GM18517 (cell line): ENCODE results near the gene HEATR5A.
"Not testable (repeated sequence)": the region's sequence is repeated elsewhere in the genome, so short reads cannot be mapped to it uniquely, and the experiment has no call there.

Experiments used
- ATAC-seq: cut with Tn5 transposase; IDR thresholded peaks from one replicate; pipeline ENCODE4 v1.9.1; 2021; ENCODE audit warnings: mild to moderate bottlenecking, moderate library complexity; ENCODE audit not compliant: unreplicated experiment

Gene HEATR5A

DNA sequence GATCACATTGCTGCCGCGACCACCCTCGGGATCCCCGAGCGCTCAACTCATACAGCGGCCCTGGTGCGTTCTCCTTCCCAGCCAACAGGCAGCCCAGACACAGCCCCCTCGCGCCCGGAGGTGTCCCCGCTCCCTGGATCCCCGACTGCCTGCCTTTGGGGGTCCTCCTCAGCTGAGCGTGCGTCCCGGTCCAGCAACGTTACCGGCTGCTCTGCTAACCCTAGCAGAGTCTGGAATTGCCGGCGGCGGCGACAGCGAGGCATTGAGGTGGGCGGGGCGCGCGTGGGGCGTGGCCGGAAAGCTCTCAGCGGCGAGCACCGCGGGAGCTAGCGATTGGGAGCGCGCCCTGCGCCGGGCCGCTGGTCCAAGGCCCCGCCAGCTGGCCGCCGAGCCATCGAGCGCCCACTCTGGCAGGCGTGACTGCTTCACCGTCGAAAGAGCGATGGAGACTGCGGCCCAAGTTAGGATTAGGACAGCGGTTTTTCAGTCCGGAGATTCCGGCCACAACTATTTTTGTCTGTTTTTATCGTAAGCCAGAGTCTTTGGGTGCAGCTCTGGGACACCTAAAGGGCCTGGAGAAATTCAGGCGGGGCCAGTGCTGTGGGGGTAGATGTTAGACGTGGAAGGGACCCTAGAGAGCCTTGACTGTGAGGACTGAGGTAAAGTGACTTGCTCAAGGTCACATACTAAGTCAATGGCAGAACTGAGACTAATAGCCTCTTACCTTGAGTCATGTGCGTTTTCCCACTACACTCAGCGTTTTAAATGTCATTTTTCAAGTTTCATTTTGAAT, at the start of gene HEATR5A:
HEATR5A (minus strand) TSS at position 232 of the 793 bp plus-strand sequence. CDS start 17,575 bp downstream, outside the sequence.
- peak; percentile 97 for ATAC-seq

DNA sequence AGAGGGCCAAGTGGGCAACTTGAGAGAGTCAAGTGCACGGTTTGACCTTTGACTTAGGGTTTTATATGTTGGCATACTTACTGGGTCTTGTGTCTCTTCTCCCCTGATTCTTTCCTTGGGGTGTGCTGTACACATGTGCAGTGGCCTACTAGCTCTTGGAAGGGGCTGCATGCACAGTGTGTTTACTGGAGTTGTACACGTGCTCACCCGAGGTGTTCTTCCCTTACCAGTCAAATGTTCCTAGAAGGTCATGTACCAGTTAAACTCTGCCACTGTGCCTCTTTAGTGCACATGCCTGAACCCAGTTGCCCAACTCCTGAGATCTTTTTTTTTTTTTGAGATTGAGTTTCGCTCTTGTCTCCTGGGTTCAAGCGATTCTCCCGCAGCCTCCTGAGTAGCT, 46.2 kb upstream of the HEATR5A start:
- no peak for ATAC-seq

DNA sequence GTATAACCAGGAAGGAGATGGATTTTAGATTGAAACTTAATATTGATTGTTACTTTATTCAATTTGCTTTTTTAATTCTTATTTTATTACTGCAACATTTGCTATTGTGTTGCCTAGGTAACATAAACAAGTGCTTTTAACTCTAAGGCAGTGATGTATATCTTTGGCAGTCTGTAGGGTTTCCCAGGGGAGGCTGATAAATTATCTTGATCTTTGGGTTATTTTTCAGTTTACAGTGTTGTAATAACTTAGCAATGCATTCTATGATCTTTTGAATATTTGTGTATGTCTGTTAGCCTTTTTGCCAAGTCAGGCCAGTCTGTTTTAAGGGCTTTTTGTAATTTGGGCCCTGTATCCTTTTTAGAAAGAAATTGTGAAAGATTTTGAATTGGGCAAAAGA, 44.8 kb upstream of the HEATR5A start:
- no peak for ATAC-seq

DNA sequence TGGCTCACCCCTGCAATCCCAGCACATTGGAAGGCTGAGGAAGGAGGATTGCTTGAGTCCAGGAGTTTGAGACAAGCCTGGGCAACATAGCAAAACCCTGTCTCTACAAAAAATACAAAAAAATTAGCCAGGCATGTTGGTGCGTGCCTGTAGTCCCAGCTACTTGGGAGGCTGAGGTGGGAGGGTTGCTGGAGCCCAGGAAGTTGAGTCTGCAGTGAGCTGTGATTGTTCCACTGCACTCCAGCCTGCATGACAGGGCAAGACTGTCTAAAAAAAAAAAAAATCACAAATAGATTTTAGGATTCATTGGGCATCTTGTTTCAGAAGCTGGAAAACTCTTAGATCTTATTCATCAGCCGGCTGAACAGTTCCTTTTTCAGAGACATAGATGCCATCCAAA, 42.1 kb upstream of the HEATR5A start:
- not testable (repeated sequence) for ATAC-seq

DNA sequence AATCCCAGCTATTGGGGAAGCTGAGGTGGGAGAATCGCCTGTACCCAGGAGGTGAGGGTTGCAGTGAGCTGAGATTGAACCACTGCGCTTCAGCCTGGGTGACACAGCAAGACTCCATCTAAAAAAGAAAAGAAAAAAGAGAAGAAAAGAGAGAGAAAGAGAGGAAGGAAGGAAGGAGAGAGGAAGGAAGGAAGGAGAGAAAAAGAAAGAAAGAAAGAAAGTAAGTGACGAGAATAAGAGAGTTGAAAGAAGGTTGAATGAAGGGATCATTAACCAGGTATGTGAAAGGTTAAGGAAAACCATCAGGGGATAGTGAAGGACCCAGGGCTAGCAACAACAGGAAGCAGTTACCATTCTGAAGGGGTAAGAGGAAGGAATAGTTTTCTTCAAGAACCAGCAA, 41.2 kb upstream of the HEATR5A start:
- ATAC-seq, result no peak

DNA sequence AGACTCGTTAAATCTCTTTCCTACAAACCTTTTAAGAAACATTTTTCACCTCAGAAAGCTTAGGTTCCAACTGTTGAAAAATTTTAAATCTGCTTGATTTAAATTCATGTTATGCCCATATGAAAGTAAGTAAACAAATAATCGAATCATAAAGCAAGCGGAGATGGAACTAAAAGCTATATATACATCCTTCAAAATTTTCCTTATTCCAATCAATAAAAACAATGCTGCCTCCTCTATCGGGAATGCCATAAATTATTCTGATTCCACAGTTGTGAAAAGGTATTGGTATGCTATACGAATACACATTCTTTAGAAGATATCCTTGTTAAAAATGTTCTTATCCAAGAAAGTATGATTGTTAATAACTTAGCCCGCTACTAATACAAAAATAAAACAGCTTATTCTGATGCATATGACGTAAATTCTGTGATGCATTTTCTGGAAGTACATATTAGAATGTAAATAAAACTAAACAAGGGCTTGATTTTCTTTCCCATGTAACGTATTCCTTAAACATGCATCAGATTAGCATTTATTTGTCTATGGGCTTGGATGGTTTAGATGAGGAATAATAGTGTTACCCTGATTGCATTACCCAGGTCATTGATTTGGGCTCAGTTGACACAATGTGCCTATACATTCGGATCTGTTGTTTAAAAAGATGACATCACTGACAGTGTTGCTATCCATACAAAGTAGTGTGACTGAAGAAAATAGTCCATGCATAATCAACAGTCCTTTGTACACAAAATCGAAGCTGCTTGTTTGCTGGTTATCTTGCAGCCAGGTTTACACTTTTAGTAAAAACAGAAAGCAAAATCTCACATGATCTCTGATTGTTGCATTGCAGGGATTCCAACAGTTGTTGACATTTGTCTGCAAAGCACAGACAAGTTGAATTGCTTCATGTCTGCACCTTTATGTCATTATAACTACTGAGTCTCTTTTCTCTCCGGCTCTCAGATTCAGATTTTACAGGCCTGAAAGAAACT, 37.6 kb upstream of the HEATR5A start:
- ATAC-seq, result no peak

DNA sequence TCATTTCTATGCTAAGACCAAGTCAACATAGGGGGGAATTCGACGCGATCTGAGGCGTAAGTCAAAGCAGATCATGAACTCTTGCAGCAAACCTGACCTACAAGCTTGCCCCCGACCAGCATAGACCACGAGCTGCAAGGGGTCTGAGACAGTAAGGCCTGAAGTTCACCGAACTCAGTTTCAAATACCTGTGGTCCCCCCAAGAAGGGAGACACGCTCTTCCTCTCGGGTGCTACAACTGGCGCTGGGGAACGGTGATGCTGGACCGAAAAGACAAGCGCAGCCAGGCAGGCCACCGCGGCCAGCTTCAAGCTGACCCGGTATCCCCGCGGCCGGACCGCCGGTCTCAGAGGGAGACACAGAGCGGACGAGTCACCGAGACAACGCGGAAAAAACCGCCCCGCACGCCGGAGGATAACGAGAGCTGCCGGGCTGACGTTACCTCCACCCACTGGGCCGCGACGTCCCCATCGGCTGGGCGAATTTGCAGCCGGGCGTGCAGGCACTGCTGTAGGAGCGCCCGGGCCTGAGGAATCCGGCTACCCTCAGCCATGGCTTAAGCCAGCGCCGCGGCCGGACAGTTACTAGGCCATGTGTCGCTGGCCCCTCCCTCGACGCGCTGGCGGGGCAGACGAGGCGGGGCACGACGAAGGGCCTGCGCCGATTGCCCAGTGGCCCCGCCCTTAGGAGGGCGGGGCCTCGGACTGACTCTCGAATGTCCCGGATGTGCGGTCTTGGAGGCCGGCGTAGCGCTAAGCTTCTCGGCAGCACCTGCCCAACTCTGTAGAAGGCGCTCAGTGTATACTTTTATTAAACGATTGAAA, 36.7 kb upstream of the HEATR5A start, which contains the start of gene DTD2:
DTD2 (minus strand) TSS at position 666 of the 824 bp plus-strand sequence; CDS start at position 553, 113 bp downstream.
- peak; percentile 94 for ATAC-seq

DNA sequence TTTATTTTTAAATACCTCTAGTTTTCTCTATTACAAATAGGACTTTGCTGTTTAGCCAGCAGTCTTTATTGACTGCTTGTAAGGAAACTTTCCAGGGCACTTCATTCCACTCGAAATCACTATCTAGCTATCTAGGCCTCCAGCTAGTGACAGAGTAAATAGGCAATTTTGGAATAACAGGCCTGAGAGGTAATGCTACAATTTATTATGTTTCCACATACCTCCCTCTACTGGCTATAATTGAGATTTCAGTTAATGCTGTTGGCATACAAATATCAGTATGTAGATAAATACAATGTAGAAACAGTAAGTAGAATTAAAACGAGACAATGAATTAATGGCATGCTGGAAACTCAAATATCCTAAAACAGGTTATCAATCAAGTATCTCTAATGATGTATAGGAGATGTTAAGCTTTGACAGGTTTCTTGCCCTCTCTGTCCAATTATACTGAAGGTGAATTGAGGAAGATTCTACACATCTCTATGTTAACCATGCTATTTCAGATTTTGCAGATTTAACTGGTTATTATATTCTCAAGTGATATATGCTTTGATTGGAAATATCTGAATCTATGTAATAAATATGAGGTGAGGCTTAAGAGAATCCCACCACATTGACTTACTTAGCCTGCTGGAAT, 29.7 kb upstream of the HEATR5A start:
- peak; percentile 75 for ATAC-seq

DNA sequence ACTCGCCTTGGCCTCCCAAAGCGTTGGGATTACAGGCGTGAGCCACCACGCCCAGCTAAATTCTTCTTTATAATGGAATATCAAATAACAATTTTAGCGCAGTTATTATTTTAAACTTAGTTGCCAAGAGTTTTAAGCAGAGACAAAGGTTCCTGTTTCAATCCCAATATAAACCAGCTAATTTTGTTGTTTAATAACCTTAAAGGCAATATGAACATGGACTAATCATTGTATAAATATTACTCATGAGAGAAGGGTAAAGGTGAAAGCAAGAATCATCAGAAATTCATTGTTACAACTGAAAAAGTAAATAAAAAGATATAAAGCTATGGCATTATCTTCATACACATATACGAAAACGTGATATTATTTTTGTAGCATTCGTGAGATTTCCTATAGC, 28.8 kb upstream of the HEATR5A start:
- ATAC-seq, result no peak

DNA sequence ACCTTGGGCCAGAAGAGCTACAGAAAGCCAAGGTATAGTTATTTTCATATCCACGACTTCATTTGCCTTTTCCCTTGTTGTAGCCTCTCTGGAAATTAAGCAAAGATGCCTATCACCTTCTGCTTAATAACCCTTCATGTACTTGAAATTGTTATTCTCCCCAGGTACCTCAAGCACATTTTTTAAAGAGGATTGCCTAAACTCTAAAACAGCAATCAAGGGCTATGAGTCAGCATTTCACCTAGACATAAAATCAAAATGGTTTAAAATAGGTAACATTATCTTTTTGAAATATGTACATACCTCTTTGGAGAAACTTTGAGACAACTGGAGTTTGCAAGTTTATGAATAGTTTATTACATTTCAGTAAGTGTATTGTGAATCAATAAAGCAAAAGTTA, 25.4 kb upstream of the HEATR5A start:
- ATAC-seq, result no peak

DNA sequence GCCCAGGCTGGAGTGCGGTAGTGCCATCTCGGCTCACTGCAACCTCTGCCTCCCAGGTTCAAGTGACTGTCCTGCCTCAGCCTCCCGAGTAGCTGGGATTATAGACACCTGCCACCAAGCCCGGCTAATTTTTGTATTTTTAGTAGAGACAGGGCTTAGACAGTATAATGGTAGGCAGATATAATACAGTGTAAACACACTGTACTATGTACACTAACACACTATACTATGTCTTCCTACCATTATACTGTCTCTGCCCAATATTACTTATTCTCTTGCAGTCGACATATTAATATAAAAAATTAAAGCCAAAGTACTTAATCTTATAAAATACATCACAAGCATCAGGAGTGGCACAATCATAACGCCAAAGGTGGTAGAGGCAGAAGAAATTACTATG, 21.9 kb upstream of the HEATR5A start:
- ATAC-seq, result no peak

DNA sequence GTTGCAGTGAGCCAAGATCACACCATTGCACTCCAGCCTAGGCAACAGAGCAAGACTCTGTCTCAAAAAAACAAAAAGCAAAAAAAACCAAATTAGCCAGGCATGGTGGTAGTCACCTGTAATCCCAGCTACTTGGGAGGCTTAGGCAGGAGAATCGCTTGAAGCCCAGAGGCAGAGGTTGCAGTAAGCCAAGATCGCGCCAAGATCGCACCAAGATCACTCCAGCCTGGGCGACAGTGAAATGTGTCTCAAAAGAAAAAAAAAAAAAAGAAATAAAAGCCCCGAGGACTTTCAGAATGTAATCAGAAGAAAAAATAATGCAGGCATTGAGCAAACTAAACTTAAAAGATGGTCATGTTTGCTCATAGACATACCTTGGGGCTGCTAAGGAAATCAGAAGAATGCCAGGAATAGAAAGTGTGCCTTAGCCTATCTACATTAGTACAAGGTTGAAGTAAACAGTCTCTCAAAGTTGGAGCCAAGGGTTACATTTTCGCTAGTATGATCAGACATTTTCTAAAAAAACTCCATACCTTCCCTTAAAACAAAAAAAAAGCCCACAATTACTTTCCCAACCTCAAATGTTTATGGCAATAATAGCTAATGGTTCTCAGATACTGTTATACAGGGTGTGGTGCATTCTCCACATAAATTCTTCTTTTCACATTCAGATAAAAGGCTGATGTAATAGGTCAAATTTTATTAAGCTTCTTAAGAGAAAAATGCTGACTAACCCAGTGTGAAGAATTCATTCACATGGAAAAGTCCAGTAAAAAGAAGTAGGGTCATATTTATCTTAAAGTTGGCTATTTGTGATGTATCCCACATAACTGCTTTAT, 21.1 kb upstream of the HEATR5A start:
- no peak for ATAC-seq

DNA sequence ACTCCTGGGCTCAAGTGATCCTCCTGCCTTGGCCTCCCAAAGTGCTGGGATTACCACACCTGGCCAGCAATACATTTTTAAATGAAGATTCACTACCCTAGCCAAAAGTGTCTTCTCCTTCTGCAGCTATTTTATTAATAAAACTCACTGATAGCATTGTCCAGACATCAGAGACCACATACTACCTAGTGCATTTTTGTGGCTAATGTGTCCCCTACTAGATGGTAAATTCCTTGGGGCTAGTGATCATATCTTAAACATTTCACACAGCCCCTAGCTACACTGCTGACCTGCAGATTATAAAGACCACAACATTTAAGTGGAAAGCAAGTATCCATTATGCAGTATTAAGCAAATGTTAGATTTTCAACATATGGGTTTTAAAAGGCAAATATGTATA, 19.9 kb upstream of the HEATR5A start:
- ATAC-seq, result no peak

DNA sequence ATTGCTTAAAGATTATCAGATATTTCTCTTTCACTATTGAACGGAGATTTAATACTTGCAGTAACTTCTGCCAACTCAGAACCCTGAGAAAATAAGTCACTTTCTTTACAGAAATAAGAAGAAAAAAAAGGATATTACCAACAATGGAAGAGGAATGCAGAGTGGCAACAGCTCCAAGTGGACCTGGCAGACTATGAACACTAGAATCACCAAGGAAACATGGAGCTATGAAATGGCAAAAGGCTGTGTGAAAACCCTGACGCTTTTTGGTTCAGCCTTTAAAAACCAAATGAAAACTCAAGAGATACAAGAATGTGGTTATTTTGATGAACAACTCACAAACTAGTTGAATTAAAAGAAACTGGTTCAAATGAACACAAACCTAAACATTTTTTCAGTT, 19.2 kb upstream of the HEATR5A start:
- no peak for ATAC-seq

DNA sequence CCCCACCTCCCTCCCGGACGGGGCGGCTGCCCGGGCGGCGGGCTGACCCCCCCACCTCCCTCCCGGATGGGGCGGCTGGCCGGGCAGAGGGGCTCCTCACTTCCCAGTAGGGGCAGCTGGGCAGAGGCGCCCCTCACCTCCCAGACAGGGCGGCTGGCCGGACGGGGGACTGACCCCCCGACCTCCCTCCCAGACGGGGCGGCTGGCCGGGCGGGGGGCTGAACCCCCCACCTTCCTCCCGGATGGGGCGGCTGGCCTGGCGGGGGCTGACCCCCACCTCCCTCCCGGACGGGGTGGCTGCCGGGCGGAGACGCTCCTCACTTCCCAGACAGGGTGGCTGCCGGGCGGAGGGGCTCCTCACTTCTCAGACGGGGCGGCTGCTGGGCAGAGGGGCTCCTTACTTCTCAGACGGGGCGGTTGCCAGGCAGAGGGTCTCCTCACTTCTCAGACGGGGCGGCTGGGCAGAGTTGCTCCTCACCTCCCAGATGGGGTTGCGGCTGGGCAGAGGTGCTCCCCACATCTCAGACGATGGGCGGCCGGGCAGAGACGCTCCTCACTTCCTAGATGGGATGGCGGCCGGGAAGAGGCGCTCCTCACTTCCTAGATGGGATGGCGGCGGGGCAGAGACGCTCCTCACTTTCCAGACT, 16.8 kb upstream of the HEATR5A start:
- ATAC-seq, result not testable (repeated sequence)

DNA sequence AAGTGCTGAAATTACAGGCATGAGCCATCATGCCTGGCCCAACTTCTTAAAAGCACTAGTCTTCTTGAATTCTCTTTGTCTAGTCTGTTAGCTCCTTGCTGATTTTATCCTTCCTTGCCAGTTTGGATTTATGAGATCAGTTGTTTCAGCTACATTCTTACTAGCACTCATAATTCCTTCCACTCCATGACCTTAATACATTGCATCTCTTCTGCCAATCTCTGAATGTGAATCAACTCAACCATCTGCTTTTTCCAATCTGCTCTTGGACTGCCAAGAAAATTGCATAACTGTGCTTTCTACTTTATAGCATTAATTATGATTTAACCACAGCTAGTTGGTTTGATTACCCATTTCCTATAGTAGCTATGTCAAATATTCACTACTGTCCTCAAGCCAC, 14.9 kb upstream of the HEATR5A start:
- no peak for ATAC-seq

DNA sequence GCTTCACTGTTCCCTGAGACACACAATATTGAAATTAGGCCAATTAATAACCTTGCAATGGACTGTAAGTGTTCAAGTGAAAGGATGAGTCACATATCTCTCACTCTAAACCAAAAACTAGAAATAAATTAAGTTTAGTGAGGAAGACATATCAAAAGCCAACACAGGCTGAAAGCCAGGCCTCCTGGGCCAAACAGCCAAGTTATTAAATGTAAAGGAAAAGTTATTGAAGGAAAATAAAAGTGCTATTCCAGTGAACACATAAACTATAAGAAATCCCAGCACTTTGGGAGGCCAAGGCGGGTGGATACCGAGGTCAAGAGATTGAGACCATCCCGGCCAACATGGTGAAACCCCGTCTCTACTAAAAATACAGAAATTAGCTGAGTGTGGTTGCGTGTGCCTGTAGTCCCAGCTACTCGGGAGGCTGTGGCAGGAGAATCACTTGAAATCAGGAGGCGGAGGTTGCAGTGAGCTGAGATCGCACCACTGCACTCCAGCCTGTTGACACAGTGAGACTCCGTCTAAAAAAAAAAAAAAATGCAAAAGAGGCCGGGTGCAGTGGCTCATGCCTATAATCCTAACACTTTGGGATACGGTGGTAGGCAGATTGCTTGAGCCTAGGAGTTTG, 10.4 kb upstream of the HEATR5A start:
- no peak for ATAC-seq

DNA sequence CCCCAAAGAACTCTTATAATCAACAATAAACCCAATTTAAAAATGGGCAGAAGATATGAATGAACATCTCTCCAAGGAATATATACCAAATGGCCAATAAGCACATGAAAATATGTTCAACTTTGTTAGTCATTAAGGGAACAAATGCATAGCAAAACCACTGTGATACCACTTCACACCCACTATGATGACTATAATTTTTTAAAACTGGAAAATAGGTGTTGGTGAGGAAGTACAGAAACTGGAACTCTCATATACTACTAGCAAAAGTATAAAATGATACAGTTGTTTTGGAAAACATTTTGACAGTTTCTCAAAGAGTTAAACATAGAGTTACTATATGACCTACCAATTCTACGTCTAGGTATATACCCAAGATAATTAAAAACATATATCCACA, 9.4 kb upstream of the HEATR5A start:
- ATAC-seq, result no peak
